HFFc6 (cell line): ENCODE data around the gene PTGDS. TPM values are rescaled to one million over a fixed set of nuclear protein-coding genes. Genes with fewer than 3 reads are reported as not detected.

Experiments used
- DNase-seq: peaks from one replicate; pipeline ENCODE4 v3.0.0-alpha.2; 2018
- H3K27ac Mint-ChIP-seq: 2 replicates; pipeline ENCODE4 v1.8.0; 2020; ENCODE audit warnings: mild to moderate bottlenecking, mixed read lengths
- H3K27me3 Mint-ChIP-seq: 2 replicates; pipeline ENCODE4 v1.8.0; 2021; ENCODE audit warnings: mild to moderate bottlenecking, moderate library complexity, mixed read lengths; ENCODE audit not compliant: insufficient read depth
- H3K36me3 Mint-ChIP-seq: 2 replicates; pipeline ENCODE4 v1.8.0; 2021; ENCODE audit warnings: low read depth, mixed read lengths
- H3K4me1 Mint-ChIP-seq: 2 replicates; pipeline ENCODE4 v1.8.0; 2020; ENCODE audit warnings: low read depth, mixed read lengths
- H3K4me3 Mint-ChIP-seq: 2 replicates; pipeline ENCODE4 v1.8.0; 2020; ENCODE audit warnings: mild to moderate bottlenecking, moderate library complexity, mixed read lengths
- H3K9me3 Mint-ChIP-seq: 2 replicates; pipeline ENCODE4 v1.8.0; 2020; ENCODE audit warnings: mild to moderate bottlenecking, mixed read lengths
- CTCF ChIP-seq: fragments of 200-600 bp; sonication (generic); IDR thresholded peaks from 2 replicates; pipeline ENCODE4 v1.5.0; 2021; ENCODE audit warnings: antibody characterized with exemption, mild to moderate bottlenecking
- total RNA-seq, 6 experiments: library from RNA; stranded (reverse); fragmentation: NEBNext Ultra II Directional; extraction: Animal tissue kit (Norgen Biotek cat#: 25700); gene quantifications; 2 replicates in 1 of 6; 3 replicates in 5 of 6; pipeline ENCODE4 v1.2.3, GENCODE V29; 2021

Gene PTGDS
- total RNA-seq, 6 experiments from 2014 or later: not detected

DNA sequence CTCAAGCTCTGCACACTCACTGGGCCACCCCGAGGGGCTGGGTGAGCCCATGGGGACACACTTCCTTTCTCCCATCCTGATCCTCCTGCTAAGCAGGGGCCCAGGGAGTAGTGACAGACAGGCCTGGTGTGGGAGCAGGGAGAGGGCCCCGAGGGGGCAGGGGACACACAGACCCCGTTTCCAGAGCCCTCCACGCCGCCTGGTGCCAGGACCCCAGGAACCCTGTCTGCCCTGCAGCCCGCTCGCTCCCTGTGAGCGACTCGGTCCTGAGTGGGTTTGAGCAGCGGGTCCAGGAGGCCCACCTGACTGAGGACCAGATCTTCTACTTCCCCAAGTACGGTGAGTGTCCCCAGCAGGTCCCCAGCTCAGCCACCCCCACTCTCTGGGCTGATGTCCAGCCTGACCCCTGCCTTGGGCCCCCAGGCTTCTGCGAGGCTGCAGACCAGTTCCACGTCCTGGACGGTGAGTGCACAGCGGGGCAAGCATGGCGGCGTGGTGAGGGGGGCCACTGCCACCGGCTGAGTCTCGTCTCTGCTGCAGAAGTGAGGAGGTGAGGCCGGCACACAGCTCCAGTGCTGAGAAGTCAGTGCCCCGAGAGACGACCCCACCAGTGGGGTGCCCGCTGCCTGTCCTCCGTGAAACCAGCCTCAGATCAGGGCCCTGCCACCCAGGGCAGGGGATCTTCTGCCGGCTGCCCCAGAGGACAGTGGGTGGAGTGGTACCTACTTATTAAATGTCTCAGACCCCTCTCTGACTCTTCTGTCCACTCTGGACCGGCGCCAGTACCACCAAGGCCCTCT, 30.9 kb upstream of the PTGDS start:
- Mint-ChIP-seq H3K27me3 (peaks cover 2% of the 10 kb centered on the region; the same call in 1 of the 2 replicates), H3K4me3 (no peak overlapping the region), H3K4me1 (peaks cover 10% of the 10 kb centered on the region), H3K36me3 (no peaks in the 10 kb centered on the region; the same call in 1 of the 2 replicates), H3K9me3 (no peaks in the 10 kb centered on the region), H3K27ac (no peak overlapping the region)
- TF ChIP-seq CTCF: no peak
- no peak for DNase-seq

DNA sequence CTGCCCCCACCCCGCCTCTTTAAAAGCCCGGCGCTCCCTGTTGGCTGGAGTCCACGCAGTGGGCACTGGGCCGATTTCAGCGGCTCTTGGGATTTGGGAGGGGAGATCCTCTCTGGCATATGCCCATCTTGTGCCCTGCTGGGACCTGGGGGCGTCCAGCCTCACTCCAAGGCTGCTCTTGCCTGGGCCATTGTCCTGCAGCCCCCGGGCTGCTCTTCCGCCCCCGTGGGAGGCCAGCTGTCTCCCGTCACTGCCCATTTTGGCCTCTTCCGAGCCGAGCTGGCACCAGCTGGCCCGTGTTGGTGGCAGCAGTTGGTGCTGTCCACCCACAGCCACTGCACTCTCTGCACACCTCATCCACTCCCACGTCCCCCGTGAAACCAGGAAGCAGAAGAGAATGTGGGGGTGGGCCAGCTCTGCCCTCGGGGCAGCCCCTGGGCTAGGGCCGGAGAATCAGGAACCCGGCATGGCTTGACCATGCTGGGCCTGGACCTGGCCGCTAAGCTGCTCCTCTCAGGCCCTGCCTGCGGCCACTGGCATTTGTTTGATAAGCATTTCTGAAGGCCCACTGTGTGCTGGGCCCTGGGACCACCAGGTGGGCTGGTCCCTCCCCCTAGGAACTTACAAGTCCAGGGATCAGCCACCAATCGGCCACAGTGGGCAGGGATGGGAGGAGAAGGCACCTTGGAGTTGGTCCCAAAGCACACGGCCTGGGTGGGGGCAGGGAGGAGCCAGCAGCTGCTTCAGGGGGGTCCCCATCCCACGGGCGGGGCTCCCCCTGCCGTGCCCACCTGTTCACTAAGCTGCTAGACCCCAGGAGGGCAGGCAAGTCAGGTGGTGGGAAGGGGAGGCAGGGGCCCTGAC, 30.0 kb upstream of the PTGDS start:
- Mint-ChIP-seq H3K36me3 (no peaks in the 10 kb centered on the region), H3K4me3 (no peak overlapping the region)

DNA sequence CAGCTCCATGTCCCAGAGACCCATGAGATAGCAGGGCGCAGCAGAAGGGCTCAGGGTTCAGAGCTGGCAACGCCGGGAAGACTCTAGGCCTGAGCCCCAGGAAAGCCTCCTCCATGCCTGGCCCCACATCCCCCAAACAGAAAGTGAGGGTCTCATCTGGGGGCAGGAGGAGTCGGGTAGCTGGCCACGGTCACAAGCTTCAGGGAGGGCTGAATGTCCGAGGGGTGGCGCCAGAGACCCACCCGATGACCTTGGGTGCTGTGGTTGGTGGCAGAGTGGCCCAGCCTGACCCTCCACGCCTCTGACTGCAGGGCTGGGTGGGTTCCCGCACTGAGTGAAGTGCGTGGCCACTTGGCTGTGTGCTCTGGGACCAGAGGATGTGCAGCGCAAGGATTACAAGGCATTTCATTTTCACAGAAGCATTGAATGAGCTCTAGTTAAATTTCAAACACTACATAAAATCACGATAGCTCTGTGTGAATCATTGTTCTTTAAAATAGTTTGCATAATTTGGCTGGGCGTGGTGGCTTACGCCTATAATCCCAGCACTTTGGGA, 29.3 kb upstream of the PTGDS start:
- DNase-seq: peak; percentile 38
- Mint-ChIP-seq H3K9me3 (no peaks in the 10 kb centered on the region), H3K27me3 (peaks cover 2% of the 10 kb centered on the region; the same call in 1 of the 2 replicates), H3K27ac (peak overlapping the region; percentile 66; the same call in 1 of the 2 replicates), H3K4me1 (peaks cover 10% of the 10 kb centered on the region), H3K4me3 (peak overlapping the region; percentile 14; the same call in 1 of the 2 replicates), H3K36me3 (no peaks in the 10 kb centered on the region)
- TF ChIP-seq CTCF: peak; percentile 46; the same call in 1 of the 2 replicates

More for the DNA sequence above, 30.0 kb upstream of the PTGDS start:
- no peak for TF ChIP-seq CTCF
- Mint-ChIP-seq H3K27me3 (peaks cover 2% of the 10 kb centered on the region; the same call in 1 of the 2 replicates), H3K27ac (no peak overlapping the region; the same call in 1 of the 2 replicates), H3K4me1 (peaks cover 10% of the 10 kb centered on the region), H3K9me3 (no peaks in the 10 kb centered on the region)
- DNase-seq: no peak

DNA sequence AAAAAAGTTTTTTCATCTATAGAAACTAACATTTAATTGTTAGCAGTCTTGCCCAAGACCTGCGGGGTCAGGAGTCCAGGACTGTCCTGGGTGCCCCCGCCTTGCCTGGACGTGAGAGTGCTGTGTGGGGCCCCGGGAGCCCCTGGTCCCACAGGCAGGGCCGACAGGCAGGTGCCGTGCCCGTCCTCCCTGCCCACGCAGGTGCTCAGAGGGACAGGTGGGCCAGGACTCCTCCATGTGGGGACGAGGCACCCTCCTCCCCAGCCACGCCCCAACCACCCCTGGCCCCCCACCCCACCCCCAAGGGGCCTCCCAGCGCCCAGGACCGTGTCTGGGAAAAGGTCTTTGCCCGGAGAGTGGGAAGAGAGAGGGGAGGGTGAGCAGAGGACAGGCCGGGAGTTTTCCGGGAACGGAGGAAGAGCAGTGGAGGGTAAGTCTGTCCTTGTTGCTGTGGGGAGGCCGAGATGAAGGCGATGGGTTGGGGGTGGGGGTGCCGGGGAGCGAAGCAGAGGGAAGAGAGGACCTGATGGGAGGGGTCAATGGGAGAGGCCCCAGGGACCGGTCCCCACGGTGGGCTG, 28.0 kb upstream of the PTGDS start:
- DNase-seq: no peak
- Mint-ChIP-seq H3K4me3 (peak overlapping the region; percentile 84), H3K27me3 (peaks cover 2% of the 10 kb centered on the region; the same call in 1 of the 2 replicates), H3K4me1 (peaks cover 10% of the 10 kb centered on the region), H3K36me3 (no peaks in the 10 kb centered on the region), H3K27ac (peak overlapping the region; percentile 74), H3K9me3 (no peaks in the 10 kb centered on the region)
- no peak for TF ChIP-seq CTCF
